GM12873 (cell line): ENCODE results near the gene PADI3.

Experiments used
- TF ChIP-seq, protein P1 (sequence below): IDR thresholded peaks from 2 replicates; pipeline ENCODE4 v1.5.1; 2012; ENCODE audit warnings: low read depth, mild to moderate bottlenecking, moderate library complexity, low read length, control low read depth; ENCODE audit not compliant: insufficient read depth; ENCODE audit errors: missing control alignments

PADI3 gene

DNA sequence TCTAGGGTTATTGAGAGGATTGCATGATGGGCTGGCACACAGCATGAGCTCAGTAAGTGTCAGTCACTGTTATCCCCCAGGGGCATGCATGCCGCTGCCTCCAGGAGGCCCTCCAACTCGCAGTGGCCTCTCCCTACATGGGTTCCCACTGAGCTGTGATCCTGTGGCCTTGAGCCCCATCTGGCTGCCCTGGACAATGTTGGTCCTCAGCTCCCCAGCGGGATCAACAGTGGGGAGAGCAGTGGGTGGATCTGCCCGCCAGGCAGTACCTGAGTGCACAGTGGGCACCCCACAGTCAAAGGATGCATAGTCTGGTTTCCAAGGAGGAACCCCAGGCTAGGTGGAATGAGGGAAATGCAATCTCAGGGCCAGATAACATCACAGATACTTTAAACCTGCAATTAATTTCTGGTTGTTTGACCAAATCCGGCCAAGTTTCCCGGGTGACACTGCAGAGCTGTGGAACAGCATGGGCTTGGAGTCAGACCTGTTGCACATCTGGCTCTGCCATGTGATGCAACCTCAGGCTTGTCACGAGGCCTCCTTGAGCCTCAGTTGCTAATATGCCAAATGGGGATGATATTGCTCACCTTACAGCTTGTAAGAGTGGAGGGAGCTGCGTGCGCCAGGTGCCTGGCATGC, 9.3 kb downstream of the PADI3 start:
- TF ChIP-seq, protein P1, sequence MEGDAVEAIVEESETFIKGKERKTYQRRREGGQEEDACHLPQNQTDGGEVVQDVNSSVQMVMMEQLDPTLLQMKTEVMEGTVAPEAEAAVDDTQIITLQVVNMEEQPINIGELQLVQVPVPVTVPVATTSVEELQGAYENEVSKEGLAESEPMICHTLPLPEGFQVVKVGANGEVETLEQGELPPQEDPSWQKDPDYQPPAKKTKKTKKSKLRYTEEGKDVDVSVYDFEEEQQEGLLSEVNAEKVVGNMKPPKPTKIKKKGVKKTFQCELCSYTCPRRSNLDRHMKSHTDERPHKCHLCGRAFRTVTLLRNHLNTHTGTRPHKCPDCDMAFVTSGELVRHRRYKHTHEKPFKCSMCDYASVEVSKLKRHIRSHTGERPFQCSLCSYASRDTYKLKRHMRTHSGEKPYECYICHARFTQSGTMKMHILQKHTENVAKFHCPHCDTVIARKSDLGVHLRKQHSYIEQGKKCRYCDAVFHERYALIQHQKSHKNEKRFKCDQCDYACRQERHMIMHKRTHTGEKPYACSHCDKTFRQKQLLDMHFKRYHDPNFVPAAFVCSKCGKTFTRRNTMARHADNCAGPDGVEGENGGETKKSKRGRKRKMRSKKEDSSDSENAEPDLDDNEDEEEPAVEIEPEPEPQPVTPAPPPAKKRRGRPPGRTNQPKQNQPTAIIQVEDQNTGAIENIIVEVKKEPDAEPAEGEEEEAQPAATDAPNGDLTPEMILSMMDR, result no peak

DNA sequence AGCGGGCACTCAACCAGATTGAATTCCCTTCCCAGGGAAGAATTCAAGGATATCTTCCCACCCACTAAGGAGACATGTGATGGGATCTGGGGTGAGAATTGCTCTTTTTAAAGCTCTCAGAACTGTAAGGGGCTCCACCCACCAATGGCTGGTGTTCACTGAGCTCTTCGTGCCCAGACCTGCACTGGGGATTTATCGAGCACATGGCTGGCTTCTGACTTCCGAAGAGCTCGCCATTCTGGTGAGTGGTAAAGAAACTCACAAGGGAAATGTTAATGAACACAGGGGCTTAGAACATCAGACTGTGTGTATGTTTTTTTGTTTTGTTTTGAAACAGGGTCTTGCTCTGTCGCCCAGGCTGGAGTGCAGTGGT, 9.8 kb downstream of the PADI3 start:
- TF ChIP-seq, protein P1, result no peak

DNA sequence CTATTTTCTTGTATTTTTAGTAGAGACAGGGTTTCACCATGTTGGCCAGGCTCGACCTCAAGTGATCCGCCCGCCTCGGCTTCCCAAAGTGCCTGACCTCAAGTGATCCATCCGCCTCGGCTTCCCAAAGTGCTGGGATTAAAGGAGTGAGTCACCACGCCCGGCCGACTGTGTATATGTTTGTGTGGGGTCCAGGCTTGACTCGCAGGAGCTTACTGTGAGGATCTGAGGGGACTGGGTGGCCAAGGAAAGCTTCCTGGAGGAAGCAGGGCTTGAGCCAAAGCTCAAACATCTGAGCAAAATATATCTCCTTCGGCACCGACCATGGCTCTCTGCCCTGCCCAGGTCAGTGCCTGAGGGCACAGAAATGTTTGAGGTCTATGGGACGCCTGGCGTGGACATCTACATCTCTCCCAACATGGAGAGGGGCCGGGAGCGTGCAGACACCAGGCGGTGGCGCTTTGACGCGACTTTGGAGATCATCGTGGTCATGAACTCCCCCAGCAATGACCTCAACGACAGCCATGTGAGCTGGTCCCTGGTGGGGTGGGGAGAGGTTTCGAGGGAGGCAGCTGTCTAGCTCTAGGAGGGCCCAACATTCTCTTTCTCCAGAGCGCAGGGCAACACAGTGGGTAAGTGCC, 10.5 kb downstream of the PADI3 start:
- TF ChIP-seq, protein P1, result no peak

DNA sequence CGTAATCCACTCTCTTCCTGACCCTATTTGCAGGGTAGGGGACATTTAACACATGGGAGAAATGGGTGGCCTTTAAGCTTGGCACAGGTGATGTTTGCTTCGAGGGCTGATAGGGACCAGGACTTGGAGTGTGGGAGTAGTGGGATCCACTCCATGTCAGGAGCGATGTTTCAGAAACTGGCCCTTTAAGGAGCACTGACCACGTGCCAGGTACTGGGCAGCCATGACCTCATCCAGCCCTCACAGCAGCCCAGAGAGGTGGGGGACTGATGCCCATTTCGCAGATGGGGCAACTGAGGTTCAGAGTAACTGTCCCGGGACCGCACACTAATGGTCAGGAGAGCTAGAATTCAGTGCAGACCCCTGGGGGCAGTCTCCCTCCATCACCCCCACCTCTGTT, 11.4 kb downstream of the PADI3 start:
- TF ChIP-seq, protein P1, result no peak

DNA sequence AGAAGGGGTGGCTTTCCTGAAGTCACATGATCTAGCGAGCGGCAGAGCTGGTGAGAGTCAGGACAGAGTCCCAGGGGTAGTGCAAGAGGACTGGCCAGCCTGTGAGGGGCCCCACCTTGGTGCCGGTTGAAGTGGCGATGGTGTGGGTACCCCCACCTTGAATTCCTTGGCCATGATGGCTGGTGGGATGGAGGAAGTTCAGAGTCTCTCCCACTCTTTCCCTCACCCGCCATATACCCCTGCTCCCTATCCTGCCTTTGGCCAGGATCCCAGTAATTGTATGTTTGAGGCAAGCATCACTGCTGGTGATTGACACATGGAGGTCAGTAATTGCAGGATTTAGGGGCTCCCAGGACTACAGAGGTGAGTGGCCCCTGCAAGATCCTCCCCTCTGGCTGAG, 11.8 kb downstream of the PADI3 start:
- TF ChIP-seq, protein P1, result no peak

DNA sequence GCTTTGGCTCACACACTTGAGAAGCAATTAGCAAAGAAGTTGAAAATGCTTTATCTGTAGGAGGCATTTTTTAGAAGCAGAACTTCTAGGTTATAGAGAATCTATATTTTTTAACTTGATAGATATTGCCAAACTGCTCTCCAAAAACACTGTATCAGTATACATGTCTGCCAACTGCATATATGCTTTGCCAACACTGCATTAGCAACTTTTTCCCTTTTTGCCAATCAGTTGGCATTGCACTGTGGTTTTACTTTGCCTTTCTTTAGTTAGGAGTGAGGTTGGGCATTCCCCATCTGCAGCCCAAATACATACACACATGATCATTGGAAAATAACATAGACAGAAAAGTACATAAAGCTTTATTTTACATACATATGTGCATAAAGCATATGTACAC, 15.0 kb downstream of the PADI3 start:
- TF ChIP-seq, protein P1, result no peak

DNA sequence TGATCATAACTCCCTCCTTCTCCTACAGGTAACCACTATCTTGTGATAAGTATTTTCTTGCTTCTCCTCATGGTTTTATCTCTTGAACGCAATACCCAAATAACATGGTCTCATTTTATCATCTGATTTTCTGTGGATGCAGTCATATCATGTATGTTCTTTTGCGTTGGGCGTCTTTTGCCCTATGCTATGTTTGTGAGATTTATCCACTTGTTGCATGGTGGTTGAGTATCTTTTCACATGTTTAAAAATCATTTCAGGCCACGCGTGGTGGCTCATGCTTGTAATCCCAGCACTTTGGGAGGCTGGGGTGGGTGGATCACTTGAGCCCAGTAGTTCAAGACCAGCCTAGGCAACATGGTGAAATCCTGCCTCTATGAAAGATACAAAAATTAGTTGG, 15.6 kb downstream of the PADI3 start:
- TF ChIP-seq, protein P1, result no peak
